Keratinocyte (primary cell): Measurements from ENCODE around the gene LRRC8D. TPM values are rescaled to one million over a fixed set of nuclear protein-coding genes. Genes with fewer than 3 reads are reported as not detected.

Source experiments
- DNase-seq: peaks from one replicate; pipeline ENCODE4 v3.0.0-alpha.2; 2011; ENCODE audit warnings: low read depth, missing footprints, low spot score
- FAIRE-seq: peaks from 2 replicates; lab custom pipeline; 2011; peaks lifted over from hg19 to GRCh38; lab: Jason Lieb, UNC
- H2AFZ ChIP-seq: 2 replicates; pipeline ENCODE4 v1.6.0; 2012; ENCODE audit warnings: low read length, control low read depth, inconsistent platforms; ENCODE audit not compliant: control insufficient read depth
- H3K27ac ChIP-seq: 2 replicates; pipeline ENCODE4 v1.5.1; 2011; ENCODE audit warnings: low read length; ENCODE audit not compliant: control insufficient read depth, insufficient read depth
- H3K27me3 ChIP-seq: 3 replicates; pipeline ENCODE4 v1.6.0; 2011; ENCODE audit warnings: low read length; ENCODE audit not compliant: control insufficient read depth, insufficient read depth; ENCODE audit errors: extremely low read depth
- H3K36me3 ChIP-seq, 2 experiments: 2 replicates in 1 of 2; 3 replicates in 1 of 2; pipeline ENCODE4 v1.5.1; 2011; ENCODE audit warnings: low read length in 2 of 2, mild to moderate bottlenecking in 1 of 2; ENCODE audit not compliant: control insufficient read depth in 2 of 2, insufficient read depth in 2 of 2; ENCODE audit errors: extremely low read depth in 1 of 2
- H3K4me1 ChIP-seq: 3 replicates; pipeline ENCODE4 v1.5.1; 2011; ENCODE audit warnings: low read length; ENCODE audit not compliant: control insufficient read depth, insufficient read depth; ENCODE audit errors: extremely low read depth
- H3K4me2 ChIP-seq: 3 replicates; pipeline ENCODE4 v1.6.0; 2011; ENCODE audit warnings: low read depth, low read length; ENCODE audit not compliant: control insufficient read depth, insufficient read depth; ENCODE audit errors: extremely low read depth
- H3K4me3 ChIP-seq, 3 experiments: fragments of 200-600 bp in 1 of 3; sonication (generic) in 1 of 3; 2 replicates in 2 of 3; 3 replicates in 1 of 3; pipeline ENCODE4 v1.5.1; 2011 to 2016; ENCODE audit warnings: low read length in 3 of 3, mild to moderate bottlenecking in 3 of 3, control low read depth in 2 of 3, inconsistent platforms in 1 of 3, low read depth in 1 of 3, mixed read lengths in 1 of 3, mixed run types in 1 of 3, moderate library complexity in 1 of 3; ENCODE audit not compliant: control insufficient read depth in 2 of 3, insufficient read depth in 2 of 3; ENCODE audit errors: extremely low read depth in 1 of 3
- H3K79me2 ChIP-seq: 2 replicates; pipeline ENCODE4 v1.6.0; 2012; ENCODE audit warnings: low read length; ENCODE audit not compliant: control insufficient read depth, insufficient read depth
- H3K9ac ChIP-seq: 3 replicates; pipeline ENCODE4 v1.6.0; 2011; ENCODE audit warnings: low read length; ENCODE audit not compliant: control insufficient read depth, insufficient read depth; ENCODE audit errors: extremely low read depth
- H3K9me1 ChIP-seq: 3 replicates; pipeline ENCODE4 v1.6.0; 2011; ENCODE audit warnings: low read length; ENCODE audit not compliant: control insufficient read depth, insufficient read depth; ENCODE audit errors: extremely low read depth
- H3K9me3 ChIP-seq: 2 replicates; pipeline ENCODE4 v1.5.1; 2012; ENCODE audit warnings: low read depth, low read length; ENCODE audit not compliant: control insufficient read depth
- H4K20me1 ChIP-seq: 3 replicates; pipeline ENCODE4 v1.6.0; 2011; ENCODE audit warnings: low read length; ENCODE audit not compliant: control insufficient read depth, insufficient read depth; ENCODE audit errors: extremely low read depth
- EZH2 ChIP-seq: IDR thresholded peaks from one replicate; pipeline ENCODE4 v1.6.1; 2012; ENCODE audit warnings: inconsistent platforms, mild to moderate bottlenecking, low read length, moderate library complexity
- dilution Hi-C: fragments of 300-500 bp; cut with MboI; formaldehyde crosslinking; loops from one replicate; pipeline ENCODE4 v1.7.0; 2020; ENCODE audit warnings: low sequenced_read_pairs; ENCODE audit not compliant: extremely low pct_ligation_motif_present
- polyA plus RNA-seq, 5 experiments: library from polyadenylated mRNA; depleted of rRNA in 3 of 5; stranded (reverse) in 3 of 5; stranded (forward) in 1 of 5; unstranded in 1 of 5; fragments of >200 nt; gene quantifications; 1 replicate in 1 of 5; 2 replicates in 3 of 5; 3 replicates in 1 of 5; pipeline versions ENCODE4 v1.2.1 to v1.2.3, GENCODE V29; 2011 to 2012; ENCODE audit warnings: missing spikeins in 2 of 5, low read depth in 1 of 5, low replicate concordance in 1 of 5
- TF ChIP-seq, protein P1 (sequence below), 3 experiments: IDR thresholded peaks in 1 of 3; conservative IDR thresholded peaks in 1 of 3; optimal IDR thresholded peaks in 1 of 3; 2 replicates in 2 of 3; 3 replicates in 1 of 3; pipeline versions ENCODE3 to v1.5.1; 2011; ENCODE audit warnings: low read length in 3 of 3, mild to moderate bottlenecking in 3 of 3, moderate library complexity in 2 of 3, control low read depth in 1 of 3, inconsistent platforms in 1 of 3; ENCODE audit not compliant: insufficient read depth in 2 of 3; ENCODE audit errors: extremely low read depth in 1 of 3

Gene LRRC8D
- polyA plus RNA-seq, 1 donor (not counting 4 experiments of a cell fraction or from before 2014, with no cell fraction given): 54.7 TPM

DNA sequence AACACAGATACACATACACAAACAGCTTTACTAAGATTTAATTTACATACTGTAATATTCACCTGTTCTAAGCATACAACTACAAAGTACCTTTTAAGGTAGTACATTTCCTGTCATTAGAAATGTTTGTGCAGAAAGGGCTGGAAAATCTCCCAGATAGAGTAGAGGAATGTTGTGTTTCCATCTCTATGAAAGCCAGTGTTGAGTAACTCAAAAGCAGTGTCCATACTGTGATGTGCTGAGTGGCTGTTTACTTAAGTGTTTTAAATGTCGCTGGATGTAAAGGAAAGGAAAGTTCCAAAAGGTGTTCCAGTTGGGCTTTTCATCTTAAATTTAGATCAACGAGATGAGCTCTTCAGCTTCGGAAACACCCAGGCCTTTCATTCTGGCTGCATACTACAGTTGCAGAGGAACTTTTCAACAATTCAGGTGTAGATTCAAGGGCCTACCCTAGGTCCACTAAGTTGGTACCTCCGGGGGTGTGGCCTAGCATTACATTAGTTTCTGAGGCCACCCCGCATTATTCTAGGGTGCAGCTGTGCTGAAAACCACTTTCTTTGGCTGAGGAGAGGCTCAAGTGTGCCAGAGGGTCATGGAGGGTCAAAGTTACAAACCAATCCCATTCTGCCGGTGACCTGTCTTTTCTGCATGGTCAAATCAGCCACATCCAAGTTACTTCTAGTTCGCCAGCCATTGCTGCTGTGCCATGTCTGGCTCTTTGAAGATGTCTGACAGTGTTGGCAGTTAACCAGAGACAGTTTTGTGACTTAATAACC is 78.1 kb downstream of the LRRC8D start:
- no peaks in the 10 kb centered on the region for H3K9me3 ChIP-seq
- dilution Hi-C loops: no loop called here
- no peak for DNase-seq
- no peaks in the 10 kb centered on the region for H4K20me1 ChIP-seq
- peaks cover 3 to 10% of the 10 kb centered on the region in 2 experiments for H3K36me3 ChIP-seq
- H3K4me2 ChIP-seq: no peak overlapping the region
- H3K27me3 ChIP-seq: no peaks in the 10 kb centered on the region
- peaks cover 8% of the 10 kb centered on the region for H3K4me1 ChIP-seq
- H3K9me1 ChIP-seq: no peaks in the 10 kb centered on the region
- H2AFZ ChIP-seq: no peak overlapping the region
- TF ChIP-seq, protein P1, sequence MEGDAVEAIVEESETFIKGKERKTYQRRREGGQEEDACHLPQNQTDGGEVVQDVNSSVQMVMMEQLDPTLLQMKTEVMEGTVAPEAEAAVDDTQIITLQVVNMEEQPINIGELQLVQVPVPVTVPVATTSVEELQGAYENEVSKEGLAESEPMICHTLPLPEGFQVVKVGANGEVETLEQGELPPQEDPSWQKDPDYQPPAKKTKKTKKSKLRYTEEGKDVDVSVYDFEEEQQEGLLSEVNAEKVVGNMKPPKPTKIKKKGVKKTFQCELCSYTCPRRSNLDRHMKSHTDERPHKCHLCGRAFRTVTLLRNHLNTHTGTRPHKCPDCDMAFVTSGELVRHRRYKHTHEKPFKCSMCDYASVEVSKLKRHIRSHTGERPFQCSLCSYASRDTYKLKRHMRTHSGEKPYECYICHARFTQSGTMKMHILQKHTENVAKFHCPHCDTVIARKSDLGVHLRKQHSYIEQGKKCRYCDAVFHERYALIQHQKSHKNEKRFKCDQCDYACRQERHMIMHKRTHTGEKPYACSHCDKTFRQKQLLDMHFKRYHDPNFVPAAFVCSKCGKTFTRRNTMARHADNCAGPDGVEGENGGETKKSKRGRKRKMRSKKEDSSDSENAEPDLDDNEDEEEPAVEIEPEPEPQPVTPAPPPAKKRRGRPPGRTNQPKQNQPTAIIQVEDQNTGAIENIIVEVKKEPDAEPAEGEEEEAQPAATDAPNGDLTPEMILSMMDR (optimal IDR thresholded peaks at IDR 0.05 in 1 of 3, IDR thresholded peaks at IDR 0.05 in 1 of 3, conservative IDR thresholded peaks at IDR 0.05 in 1 of 3; ENCODE audit: extremely low read depth in 1 of 3, insufficient read depth in 2 of 3, low read length in 3 of 3): no peak
- no peak for TF ChIP-seq EZH2
- no peak overlapping the region for H3K4me3 ChIP-seq
- H3K79me2 ChIP-seq: no peaks in the 10 kb centered on the region
- no peak overlapping the region for H3K27ac ChIP-seq
- H3K9ac ChIP-seq: no peak overlapping the region
- FAIRE-seq: no peak

DNA sequence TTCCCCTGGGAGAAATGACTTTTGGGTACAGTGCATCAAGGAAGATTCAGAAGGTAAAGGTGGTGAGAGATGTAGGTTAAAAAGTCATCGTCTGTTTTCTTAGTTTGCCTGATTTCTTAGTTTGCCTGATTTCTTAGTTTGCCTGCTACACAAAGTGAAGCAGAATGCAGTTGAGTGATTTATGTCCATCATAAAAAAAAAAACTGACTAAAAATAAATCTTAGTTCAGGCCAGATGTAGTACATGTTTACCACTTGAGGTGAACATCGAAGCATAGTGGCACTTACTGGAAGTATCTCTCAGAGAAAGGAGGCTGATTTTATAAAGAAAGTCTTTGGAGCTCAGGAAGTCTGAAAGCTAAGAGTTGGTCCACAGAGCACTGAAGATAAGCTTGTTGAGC is 79.5 kb downstream of the LRRC8D start:
- no peaks in the 10 kb centered on the region for H3K27me3 ChIP-seq
- H3K9ac ChIP-seq: no peak overlapping the region
- dilution Hi-C loops: no loop called here
- H4K20me1 ChIP-seq: no peaks in the 10 kb centered on the region
- peaks cover 2% of the 10 kb centered on the region for H3K4me1 ChIP-seq
- H2AFZ ChIP-seq: no peak overlapping the region
- H3K79me2 ChIP-seq: no peaks in the 10 kb centered on the region
- FAIRE-seq: no peak
- no peaks in the 10 kb centered on the region for H3K9me1 ChIP-seq
- H3K27ac ChIP-seq: no peak overlapping the region
- no peaks in the 10 kb centered on the region for H3K9me3 ChIP-seq
- peaks cover 3 to 10% of the 10 kb centered on the region in 2 experiments for H3K36me3 ChIP-seq
- no peak overlapping the region for H3K4me2 ChIP-seq
- no peak for DNase-seq
- TF ChIP-seq, protein P1 (optimal IDR thresholded peaks at IDR 0.05 in 1 of 3, IDR thresholded peaks at IDR 0.05 in 1 of 3, conservative IDR thresholded peaks at IDR 0.05 in 1 of 3; ENCODE audit: extremely low read depth in 1 of 3, insufficient read depth in 2 of 3, low read length in 3 of 3): no peak
- TF ChIP-seq EZH2: no peak
- no peak overlapping the region for H3K4me3 ChIP-seq
